Measurements from ENCODE around the gene STRIT1.

DNA sequence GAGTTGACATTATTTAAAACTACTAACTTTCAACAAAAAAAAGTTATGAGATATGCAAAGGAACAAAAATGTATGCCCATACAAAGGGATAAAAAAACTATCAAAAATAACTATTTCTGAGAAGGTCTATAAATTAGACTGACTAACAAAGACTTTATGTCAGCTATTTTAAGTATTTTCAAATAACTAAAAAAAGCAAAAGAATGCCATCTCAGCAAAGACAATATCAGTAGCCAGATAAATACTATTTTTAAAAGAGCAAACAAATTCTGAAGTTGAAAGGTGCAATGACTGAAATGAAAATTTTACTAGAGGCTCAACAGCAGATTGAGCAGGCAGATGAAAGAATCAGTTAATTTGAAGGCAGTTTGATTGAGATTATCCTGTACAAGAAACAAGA, 3.6 kb upstream of the STRIT1 start:
- no peak for TF ChIP-seq GATA3 (IDR thresholded peaks at IDR 0.05; ENCODE audit: low read depth, low read length)
- no peak for TF ChIP-seq GATA2 (IDR thresholded peaks at IDR 0.05; ENCODE audit: low read depth, low read length)

Data from SH-SY5Y (cell line).